Body of pancreas (tissue), 4 donors: ENCODE data around the gene PDE4D.

ENCODE experiments used
- CTCF ChIP-seq, 7 experiments: fragments of 450-650 bp in 4 of 7; fragments of 200-600 bp in 3 of 7; sonication (generic) in 3 of 7; IDR thresholded peaks; one replicate each; pipeline ENCODE4 v1.5.1; 2016 to 2019; ENCODE audit warnings: antibody characterized with exemption in 7 of 7
- POLR2A ChIP-seq, 3 donors: fragments of 450-650 bp; IDR thresholded peaks; one replicate each; pipeline ENCODE4 v1.6.1; 2016; ENCODE audit warnings: antibody characterized with exemption in 3 of 3, mild to moderate bottlenecking in 2 of 3

- no peak for TF ChIP-seq CTCF (IDR thresholded peaks at IDR 0.05)
- no peak for TF ChIP-seq POLR2A (IDR thresholded peaks at IDR 0.05)
Measured at GRCh38 chr5:59553992-59554391, 339.5 kb downstream of the PDE4D start.
